Fibroblast of pulmonary artery (primary cell): ENCODE measurements around the gene TBCD.

ENCODE experiments used
- DNase-seq: peaks from one replicate; pipeline ENCODE4 v3.0.0-alpha.2; 2010; ENCODE audit warnings: low read depth
- H3K4me3 ChIP-seq: replicated peaks from 2 replicates; pipeline ENCODE4 v1.5.1; 2011; ENCODE audit warnings: low read depth, mild to moderate bottlenecking, control low read depth, low read length, moderate library complexity
- CTCF ChIP-seq: IDR thresholded peaks from 2 replicates; pipeline ENCODE4 v1.5.1; 2011; ENCODE audit warnings: mild to moderate bottlenecking, control low read depth, low read length, inconsistent platforms; ENCODE audit errors: missing control alignments

Gene TBCD

GRCh38 chr17:82925336-82925735 is 173.5 kb downstream of the TBCD start:
- no peak for TF ChIP-seq CTCF
- H3K4me3 ChIP-seq, result no peak overlapping the region
- no peak for DNase-seq

GRCh38 chr17:82926081-82926480 is 174.2 kb downstream of the TBCD start:
- TF ChIP-seq CTCF, result no peak
- no peak for DNase-seq
- no peak overlapping the region for H3K4me3 ChIP-seq

- TF ChIP-seq CTCF, result no peak
- no peak for DNase-seq
- H3K4me3 ChIP-seq, result no peak overlapping the region
These were observed 174.9 kb downstream of the TBCD start for GRCh38 chr17:82926716-82927115.

- DNase-seq, result no peak
- TF ChIP-seq CTCF, result no peak
- no peak overlapping the region for H3K4me3 ChIP-seq
These were observed 175.4 kb downstream of the TBCD start for GRCh38 chr17:82927311-82927660.

- no peak for DNase-seq
- H3K4me3 ChIP-seq, result no peak overlapping the region
- TF ChIP-seq CTCF, result no peak
These were observed 176.1 kb downstream of the TBCD start for GRCh38 chr17:82927661-82928601.

GRCh38 chr17:82929011-82929622 is 177.3 kb downstream of the TBCD start:
- TF ChIP-seq CTCF, result no peak
- no peak for DNase-seq
- no peak overlapping the region for H3K4me3 ChIP-seq
